NCI-H2196 (cell line): ENCODE measurements around the gene CXCL14.
A peak's percentile ranks its signal among the peaks of the same experiment; 100 is the strongest.

Source experiments
- DNase-seq: peaks from one replicate; lab custom pipeline; 2025; ENCODE audit not compliant: unreplicated experiment; lab: John Stamatoyannopoulos, UW

Gene CXCL14

DNA sequence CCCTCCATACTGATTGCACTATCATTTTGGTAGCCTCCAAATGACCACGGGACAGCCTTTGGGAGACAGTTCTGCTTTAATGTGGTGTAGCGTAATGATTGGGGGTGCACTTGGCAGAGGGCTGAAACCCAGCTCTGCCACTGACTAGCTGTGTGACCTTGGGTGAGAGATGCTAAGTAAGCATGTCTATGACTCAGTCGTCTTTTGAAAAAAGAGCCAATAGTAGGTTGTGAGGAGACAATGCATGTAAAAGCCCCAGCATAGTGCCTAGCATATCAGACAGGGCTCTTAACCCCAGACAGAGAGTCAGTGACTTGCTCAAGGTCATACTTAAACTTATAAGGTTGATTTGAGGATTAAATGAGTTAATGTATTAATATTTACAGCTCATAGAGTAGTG, 18.0 kb upstream of the CXCL14 start:
- no peak for DNase-seq

DNA sequence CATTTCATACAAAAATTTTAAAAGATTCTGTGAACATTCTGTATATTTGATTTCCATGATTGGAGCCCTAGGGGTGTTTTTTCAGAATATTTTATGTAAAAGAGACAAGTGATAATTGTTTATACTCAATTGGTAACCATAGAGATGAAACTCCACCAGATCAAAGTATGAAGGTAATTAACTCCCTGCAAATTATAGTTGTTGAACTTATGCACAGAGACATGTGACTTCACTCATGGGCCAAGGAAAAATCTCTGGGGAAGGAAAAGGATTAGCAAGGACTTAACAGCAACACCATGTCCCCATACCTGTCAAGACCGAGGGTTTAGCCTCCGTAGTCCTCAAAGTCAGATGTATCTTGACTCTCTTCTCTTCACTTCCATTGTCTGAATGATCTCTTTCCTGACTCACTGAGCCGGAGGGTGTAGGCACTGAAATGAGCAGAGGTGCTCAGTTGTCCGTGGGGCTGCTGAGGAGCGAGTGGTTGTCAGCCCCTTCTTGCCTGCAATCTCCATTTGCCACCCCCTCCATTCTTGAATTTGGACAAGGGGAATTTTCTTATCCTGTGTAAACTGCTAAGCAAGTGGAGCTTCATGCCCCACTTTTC, 17.5 kb upstream of the CXCL14 start:
- no peak for DNase-seq

DNA sequence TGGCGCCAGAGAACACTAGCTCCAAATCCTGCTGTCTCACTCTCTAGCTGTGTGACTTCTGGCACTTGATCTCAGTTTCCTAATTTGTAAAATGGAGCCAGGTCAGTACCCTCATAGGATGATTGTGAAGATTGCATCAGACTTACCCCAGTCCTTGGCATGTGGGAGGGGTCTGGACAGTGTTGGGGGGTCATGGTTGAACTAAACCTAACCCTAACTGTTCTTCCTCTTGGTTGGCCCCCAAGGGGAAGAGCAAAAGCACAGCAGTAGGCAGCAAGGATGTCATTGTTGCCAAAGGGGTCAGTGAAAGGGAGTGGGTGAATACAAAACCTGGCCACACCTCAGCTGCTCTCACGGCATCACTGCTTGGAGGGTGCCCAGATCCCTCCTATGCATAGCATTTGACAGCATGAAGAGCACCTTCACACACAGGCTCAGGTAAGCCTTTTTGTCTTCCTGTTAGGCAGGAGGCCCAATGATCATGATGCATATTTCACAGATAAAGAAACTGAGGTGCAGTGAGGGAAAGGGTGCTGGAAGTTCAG, 15.7 kb upstream of the CXCL14 start:
- no peak for DNase-seq

DNA sequence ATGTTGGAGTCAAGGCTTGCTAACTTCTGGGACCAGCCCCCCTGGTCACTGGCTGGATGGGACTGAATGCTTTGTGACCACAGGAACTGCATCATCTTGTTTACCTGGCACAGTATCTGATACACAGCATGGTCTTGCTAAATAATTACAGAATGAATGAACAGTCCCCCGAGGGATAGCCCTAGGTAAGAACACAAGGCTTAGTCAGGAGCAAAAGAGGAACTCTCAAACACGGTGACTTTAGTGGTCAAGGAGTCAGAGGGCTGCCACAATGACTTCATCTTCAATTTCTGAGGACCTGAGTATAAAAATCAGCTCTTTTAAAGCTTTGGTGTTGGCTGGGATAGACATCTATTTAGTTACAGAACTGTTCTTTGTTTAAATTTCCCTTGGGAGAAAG, 15.1 kb upstream of the CXCL14 start:
- DNase-seq = no peak

DNA sequence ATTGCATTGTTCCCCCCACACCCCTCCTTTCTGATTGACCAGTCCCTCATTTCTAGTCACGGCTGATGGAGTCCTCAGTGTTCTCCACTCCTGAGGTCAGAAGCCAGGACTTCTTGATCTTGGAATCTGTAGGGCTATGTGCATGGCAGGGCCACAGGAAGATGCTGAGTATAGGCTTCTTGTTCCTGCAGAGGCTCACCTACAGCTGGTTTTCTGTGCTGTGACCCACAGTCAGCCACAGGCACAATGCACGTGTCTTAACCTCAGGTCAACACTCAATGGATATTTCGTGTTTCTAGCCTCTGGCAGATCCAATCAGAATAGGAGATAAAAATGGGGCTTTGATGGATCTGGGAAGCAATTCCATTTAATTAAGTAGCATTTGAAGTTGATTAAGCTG, 14.3 kb upstream of the CXCL14 start:
- no peak for DNase-seq

DNA sequence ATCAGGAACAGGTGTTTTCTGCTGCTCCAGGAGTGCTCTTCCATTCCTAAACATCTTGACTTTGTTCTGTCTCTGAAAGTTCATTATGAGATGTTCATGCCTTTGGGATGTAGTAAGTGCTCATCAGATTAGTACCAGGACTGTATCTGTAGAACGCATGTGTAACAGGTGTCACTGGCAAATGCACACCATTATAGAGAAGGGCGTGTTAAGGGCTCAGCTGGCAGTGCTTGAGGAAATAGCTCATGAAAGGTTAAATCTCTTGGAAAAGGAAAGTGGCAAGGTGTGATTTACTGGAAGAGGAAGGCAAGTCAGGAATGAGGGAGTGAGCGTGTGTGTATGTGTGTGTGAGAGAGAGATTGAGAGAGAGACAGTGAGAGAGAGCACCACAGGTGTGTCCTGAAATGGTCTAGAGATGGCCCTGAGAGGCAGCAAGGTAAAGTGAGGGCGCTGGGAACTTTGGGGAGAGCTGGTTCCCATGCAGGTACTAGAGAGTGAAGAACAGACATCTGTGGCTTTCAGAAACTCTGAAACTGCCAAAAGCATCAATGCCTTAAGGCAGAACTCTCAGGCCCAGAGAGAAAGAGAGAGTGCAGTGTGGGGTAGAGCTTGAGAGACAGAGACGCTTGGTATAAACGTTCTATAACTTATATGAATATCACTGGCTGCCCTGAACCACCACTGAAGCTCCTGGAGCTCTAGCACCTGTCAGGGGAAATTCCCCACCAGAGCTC, 13.7 kb upstream of the CXCL14 start:
- no peak for DNase-seq

DNA sequence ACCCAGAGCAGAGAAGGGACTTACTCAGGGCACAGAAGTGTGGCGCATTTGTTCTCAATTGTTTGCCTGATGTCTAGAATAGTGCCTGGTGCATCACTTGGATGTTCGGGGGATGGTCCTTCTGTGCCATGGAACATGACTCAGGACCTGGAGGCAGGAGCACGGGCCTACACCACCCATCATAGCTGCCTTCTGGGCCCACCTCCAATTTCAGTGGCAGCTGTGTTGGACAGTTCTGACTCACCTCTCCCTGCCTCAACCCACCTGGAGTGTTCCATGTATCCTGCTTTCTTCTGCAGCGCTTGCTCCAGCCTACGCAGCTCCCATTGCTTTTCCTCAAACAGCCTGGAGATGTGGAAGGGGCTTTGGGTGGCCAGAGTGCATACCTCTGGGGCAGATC, 12.5 kb upstream of the CXCL14 start:
- no peak for DNase-seq

DNA sequence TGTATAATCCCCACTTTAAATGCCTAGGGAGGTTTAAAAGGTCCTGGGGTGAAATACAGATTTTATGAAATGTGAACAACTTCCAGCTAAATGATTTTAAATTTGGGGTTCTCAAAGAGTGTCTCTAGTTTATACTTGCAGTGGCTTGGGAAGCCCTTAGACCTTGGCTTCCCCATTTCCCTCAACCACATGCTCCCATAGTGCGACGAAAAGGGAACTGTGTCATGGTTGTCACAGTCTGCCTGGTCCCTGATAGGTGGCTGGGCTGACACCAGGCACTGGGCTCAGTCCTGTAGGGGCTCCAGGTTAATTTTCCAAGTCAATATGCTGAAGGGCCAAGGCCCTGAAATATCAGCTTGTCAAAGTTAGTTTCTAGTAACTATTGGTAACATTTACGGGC, 10.4 kb upstream of the CXCL14 start:
- no peak for DNase-seq

DNA sequence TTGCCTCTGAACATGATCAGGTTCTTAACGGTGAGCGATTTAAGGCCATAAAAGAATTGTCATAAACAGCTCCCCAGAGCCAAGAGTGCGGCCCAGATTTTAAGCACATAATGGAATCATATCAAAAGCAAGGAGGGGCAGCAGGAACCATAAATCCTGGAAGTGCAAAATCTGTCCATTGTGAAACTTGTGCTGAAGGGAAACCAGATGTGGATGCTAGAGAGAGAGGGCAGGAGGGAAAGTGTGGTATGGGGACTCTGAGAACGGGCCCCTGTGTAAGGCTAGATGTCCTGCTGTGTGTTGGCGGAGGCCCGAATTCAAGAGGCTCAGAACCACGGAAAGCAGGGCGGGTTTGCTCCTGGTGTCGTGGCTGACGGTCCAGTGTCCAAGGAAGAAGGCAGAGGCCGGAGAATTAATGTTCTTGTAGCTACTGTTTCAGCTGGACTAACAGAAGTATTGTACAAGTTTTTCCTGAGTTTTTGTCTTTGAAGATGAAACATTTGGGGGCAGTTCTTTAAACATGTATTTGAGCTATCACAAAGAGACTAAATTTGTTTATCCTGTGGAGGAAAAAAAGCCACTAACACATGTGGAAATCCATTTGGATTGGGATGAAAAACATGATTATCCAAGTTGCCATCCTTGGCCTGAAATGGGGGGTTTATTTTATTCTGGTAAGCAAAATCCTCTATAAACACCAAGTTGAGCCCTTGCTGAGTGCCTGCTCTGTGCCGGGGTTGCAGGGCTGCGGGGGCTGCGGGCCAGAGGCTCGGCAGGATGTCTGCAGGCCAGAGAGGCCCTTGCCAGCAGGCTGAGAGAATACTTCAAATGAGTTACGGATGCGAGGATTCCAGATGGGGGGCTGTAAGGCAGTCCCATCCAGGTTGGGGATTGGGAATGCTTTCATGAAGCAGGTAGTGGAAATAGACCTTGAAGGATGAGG, 9.2 kb upstream of the CXCL14 start:
- no peak for DNase-seq

DNA sequence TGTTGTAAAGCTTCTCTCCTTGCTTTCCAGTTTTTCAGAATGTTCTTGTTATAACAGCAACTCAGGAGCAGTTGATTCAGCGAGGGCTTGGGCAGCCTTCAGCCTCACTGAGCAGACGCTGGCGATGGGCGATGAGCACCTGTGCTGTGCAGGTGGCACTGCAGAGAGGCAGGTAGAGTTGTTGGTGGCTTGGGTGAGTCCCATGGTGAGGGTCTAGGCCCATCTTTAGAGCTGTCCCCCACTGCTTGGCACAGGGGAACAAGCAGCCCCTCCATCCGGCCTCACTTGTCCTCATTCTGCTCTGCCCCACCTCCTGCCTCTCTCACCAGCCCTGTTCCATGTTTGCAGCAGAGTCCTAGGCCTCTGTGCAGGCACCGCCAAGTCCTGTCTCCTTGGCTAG, 6.1 kb upstream of the CXCL14 start:
- no peak for DNase-seq

DNA sequence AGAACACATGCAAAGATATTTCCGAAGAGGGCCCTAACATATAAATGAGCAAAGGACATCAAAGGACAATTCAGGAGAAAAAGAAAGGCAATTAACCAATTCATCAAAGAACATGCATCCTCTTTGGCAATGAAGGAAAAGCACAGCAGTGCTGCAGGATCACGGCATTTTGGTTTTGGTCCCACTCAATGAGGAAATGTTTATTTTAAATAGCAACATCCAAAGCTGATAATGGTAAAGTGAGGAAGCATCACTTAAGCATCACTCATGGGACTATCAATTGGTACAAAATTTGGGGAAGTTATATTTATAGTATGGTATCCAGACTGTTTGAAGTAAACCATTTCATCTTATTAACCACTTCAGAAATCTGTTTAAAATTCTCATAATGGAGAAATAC, 5.5 kb upstream of the CXCL14 start:
- DNase-seq = no peak

DNA sequence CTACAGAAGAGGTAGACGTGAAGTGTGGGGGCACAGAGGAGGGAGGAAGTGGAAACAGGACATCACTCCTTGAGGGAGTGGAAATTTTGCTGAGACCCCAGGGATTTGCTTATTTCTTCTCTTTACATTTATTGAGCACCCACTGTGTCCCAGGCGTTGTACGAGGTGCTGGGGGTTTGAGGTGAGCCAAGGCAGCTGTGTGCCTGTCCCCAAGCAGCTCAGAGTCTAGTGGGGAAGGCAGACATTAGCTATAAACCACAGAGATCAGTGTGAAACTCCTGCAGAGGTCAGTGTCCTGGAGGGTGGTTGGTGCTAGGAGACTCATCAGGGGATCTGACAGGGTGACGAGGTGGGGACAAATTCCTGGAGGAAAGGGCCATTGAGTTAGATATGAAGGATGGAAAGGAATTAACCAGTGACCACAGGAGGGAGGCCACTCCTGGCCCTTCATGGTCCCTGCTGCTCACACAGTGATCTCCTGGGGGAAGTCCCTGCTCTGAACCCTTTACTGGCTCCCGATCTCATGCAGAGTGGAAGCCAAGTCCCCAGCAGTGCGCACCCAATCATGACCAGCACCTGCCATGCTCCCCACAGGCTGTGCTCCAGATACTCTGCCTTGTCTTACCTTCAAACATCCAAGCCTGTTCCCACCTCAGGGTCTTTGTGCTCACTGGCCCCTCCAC, 3.4 kb upstream of the CXCL14 start:
- DNase-seq = no peak

DNA sequence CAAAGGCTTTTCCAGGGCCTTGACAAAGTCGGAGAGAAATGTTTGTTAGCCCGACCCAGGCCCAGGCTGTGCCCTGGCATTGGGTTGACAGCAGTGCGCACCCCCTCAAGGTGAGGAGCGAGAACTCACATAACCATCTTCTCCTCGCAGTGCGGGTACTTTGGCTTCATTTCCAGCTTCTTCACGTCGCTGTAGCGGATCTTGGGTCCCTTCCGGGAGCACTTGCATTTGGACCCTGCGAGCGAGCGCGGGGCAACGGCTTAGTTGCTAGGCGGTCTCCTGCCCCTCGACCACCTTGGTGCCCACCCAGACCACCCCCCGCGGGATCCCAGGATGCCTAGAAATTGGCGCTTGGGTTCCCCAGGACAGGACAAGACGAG, 496 bp downstream of the CXCL14 start:
- DNase-seq = no peak

DNA sequence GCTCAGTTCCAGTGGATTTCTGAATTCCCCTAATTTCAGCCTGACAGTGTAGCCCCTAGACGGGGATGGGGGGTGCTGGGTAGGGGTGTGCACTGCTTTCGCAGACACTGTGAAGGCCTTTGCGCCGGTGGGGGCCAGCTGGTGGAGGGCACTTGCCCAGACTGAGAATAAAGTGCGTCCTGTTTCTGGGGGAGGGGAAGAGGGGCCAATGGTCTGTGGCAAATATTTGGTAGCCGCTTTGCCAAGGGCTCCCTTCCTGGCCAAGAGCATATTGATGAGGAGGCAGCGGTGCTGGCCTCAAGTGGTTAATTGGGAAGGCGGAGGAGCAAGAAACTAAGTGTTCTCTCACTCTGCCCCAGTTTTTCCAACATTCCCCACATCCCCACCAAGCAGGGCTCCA, 1.4 kb downstream of the CXCL14 start:
- DNase-seq = no peak

DNA sequence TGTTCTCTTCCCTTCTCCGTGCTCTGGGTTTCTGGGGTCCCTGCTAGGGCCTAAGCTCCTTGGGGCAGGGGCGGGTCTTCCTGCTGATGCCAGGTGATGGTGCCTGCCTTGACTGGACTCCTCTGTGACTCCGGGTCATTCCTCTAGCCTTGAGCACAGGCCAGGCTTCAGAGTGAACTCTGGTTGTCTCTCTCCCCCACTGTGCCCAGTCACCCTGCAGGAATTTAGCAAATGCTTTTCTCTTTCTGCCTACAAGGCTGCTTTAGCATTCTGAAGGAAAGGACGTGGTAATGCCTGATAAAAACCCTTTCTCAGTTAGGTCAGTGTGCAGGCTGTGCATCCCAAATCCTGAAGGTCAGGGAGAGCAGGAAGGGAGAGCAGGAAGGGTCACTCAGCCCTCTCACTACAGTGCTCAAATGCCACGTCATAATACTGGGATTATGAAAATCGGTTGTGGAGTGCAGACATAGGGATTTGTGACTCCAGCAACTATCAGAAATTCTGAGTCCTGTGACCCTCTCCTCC, 2.7 kb downstream of the CXCL14 start:
- DNase-seq = no peak

DNA sequence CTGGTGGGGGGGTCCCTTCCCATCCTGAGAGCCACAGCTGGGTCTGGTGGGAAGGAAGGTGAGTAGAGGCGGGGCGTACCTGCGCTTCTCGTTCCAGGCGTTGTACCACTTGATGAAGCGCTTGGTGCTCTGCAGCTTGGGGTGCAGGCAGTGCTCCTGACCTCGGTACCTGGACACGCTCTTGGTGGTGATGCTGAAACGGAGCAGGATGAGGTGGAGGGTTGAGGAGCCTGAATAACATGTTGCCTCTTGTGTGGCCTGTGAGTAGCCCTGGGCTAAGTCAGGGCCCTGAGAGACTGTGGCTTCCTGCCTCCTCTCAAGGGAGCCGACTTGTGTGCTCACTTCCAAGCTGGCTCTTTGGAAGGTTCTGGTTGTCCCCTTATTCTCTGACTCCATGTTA, 4.3 kb downstream of the CXCL14 start:
- DNase-seq = no peak

DNA sequence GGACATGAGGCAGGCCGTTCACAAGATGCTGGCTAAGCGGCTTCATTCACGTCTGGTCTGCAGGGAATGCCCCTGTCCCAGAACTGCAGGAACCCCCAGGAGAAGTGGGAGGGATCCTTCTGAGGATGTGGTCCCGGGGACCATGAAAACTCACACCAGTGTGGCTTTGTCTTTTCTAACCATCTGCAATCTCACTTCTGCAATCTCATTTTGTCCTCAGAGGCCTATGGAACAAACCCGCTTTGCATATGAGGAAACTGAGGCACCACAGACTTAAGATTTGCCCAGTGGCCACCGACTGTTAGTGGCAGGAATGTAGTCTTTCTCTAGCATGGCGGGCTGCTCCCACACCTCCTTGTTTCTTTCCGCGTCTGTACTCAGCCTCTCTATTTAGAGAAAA, 6.9 kb downstream of the CXCL14 start:
- no peak for DNase-seq

DNA sequence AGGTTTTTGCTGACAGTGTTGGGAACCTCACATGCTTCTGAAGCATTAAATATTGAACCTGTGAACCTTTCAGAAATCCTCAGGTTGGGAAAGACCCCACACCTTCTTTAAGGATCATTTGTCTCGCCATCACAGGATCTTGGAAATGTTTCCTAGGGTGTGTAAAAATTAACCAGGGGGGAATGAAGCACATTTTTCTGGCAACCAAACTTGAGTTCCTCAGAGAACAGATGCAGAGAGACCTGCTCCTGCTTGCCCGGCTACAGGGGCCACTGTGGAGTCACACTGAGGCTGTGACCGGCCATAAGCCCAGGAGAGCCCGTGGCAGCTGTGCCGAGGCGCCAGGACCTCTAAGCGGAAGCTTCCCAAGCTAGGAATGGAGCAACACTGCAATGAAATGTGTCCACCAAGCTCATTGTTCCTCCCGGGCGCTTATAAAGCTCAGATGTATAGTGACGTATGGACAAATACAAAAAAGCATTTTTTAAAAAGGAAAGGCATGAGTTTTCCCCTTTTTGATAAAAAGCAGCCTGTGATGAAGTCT, 7.7 kb downstream of the CXCL14 start:
- DNase-seq = no peak

DNA sequence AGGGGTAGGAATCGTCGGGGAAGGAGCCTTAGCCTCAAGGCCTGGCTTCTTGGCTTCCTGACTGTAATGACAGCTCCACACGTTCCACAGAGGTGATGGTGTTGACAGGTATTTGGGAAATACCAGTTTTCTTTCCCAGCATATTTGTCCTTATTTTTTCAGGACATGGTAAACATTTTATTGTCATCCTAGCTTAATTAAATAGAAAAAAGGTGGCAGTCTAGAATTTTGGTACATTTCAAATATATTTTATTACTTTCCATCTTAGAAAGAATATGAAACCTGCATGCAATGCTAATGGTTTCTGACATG, 8.4 kb downstream of the CXCL14 start:
- DNase-seq = no peak

DNA sequence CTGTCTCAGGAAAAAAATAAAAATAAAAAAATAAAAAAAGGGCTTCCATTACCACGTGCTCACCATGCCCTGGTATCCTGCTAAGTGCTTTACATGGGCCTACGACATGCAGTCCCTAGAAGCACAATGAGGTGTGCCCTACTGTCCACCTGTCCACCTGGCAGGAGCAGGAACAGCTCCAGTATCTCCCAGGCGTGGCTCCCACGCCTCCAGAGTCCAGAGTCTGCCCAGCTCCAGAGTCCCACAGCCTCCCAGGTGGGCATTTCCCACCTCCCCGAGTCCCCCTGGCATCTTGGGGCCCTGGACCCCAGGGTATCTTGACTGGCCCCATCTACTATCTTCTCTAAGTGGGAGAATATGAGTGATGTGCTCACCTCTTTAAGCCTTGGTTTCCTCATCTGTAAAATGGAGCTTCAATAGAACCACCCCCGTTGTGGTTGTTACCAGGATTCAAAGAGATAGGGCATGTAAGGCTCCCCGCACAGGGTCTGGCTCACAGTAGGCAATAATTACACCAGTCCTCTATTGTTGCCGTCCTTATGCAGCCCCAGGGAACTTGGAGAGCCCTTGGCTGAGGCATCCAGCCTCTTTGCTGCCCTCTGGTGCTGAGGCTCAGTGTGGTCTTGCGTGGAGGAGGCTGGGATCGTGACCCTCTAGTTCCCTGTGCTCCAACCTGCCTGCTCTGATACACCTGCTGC, 8.9 kb downstream of the CXCL14 start:
- peak; percentile 53 for DNase-seq
